ENCODE data around the gene TAL1. TPM values are rescaled to one million over a fixed set of nuclear protein-coding genes. Genes with fewer than 3 reads are reported as not detected.

TAL1 gene
- total and polyA plus RNA-seq, 2 of the 8 experiments (the other 6 are each of a cell fraction or from before 2014, with no cell fraction given) = 0.09 to 0.15 TPM

DNA sequence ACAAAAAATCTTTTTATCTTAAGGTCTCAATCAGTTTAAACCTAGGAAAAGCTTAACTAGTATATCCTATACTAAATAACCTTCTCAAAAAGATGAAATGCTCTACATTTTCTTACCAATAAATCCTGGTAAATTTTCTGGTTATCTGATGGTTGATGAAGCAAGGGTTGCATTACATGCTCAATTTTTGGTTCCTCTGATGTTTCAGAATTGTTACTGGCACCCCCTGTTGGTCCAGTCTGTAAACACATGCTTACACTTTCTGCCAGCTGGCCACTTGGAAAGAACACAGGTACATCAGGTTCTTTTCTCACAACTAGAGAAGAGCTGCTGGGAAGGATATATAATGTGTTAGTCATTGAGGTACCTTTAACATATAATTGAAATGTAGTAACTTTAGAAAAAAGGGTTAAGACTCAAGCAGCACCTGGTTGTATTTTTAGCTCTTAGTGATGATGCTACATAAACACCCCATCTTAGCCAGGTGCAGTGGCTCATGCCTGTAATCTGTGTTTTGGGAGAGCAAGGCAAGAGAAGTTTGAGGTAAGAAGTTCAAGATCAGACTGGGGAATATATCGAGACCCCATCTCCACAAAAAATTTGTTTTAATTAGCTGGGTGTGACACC lies 30.9 kb upstream of the TAL1 start:
- no peak overlapping the region for H2AK5ac ChIP-seq (ENCODE audit: low read depth, low read length)
- peaks cover 0 to 36% (median 19%) of the 10 kb centered on the region in 4 experiments; a peak in 6 of 8 replicates for H3K36me3 ChIP-seq (ENCODE audit: control insufficient read depth in 2 of 4, insufficient read depth in 4 of 4, low read length in 3 of 4)
- no peak overlapping the region for H2BK15ac ChIP-seq (ENCODE audit: low read length)
- no peak overlapping the region for H3K56ac ChIP-seq (replicated peaks; ENCODE audit: insufficient read length, low read depth, low read length)
- H4K91ac ChIP-seq (replicated peaks; ENCODE audit: insufficient read length, low read length) = no peak overlapping the region
- H2BK5ac ChIP-seq (ENCODE audit: low read depth, low read length) = no peak overlapping the region
- no peak overlapping the region for H3K27ac ChIP-seq (ENCODE audit: low read depth, low read length)
- no peak overlapping the region for H2BK20ac ChIP-seq (ENCODE audit: low read length)
- FAIRE-seq = peak; percentile 72
- ChIA-PET POLR2A (ENCODE audit: partially characterized antibody) (interaction anchor here (0.7 to 1.1 kb wide), 5 partner anchors 13 to 84 kb away, joined by 3 to 5 read pairs (median 3); partner anchors contain the start of gene STIL), CTCF (ENCODE audit: partially characterized antibody) (interaction anchor here (0.6 to 7.8 kb wide), 31 partner anchors 12 to 567 kb away, joined by 3 to 176 read pairs (median 4); partner anchors contain the start of gene PDZK1IP1)
- H2BK12ac ChIP-seq (ENCODE audit: low read depth, low read length) = no peak overlapping the region
- H3K9me3 ChIP-seq (ENCODE audit: insufficient read depth in 2 of 2, low read depth in 1 of 2, low read length in 1 of 2) = no peaks in the 10 kb centered on the region
- H3K4me1 ChIP-seq (replicated peaks in 1 of 4; ENCODE audit: control insufficient read depth in 3 of 4, insufficient read depth in 4 of 4, low read length in 3 of 4) = no peaks in the 10 kb centered on the region
- no peaks in the 10 kb centered on the region for H3K79me2 ChIP-seq (ENCODE audit: control insufficient read depth in 1 of 2, insufficient read depth in 2 of 2, low read length in 2 of 2)
- H3K79me1 ChIP-seq (ENCODE audit: low read depth, low read length) = no peaks in the 10 kb centered on the region
- no peak overlapping the region for H3K18ac ChIP-seq (ENCODE audit: extremely low read depth, low read length)
- no peak overlapping the region for H3K4me2 ChIP-seq (ENCODE audit: insufficient read depth in 1 of 2, low read depth in 2 of 2, low read length in 2 of 2)
- H4K5ac ChIP-seq (ENCODE audit: insufficient read length, low read depth, low read length) = no peak overlapping the region
- no peaks in the 10 kb centered on the region for H4K20me1 ChIP-seq (replicated peaks in 1 of 2; ENCODE audit: control insufficient read depth in 1 of 2, insufficient read depth in 2 of 2, low read length in 2 of 2)
- no peak overlapping the region for H3K4ac ChIP-seq (replicated peaks; ENCODE audit: insufficient read length, low read depth, low read length)
- WGBS, 2 experiments (ENCODE audit: extremely low coverage in 1 of 2, insufficient coverage in 1 of 2, insufficient read length in 1 of 2, insufficient replicate concordance in 2 of 2, low coverage in 1 of 2, low lambda C conversion rate in 2 of 2, missing lambda C conversion rate in 1 of 2) = 88% methylated on average over 1 of the region's 1 CpG; no CpG with 5 or more reads in 1 of the 2 experiments
- H3K23ac ChIP-seq (ENCODE audit: insufficient read length) = no peak overlapping the region
- H3K4me3 ChIP-seq (ENCODE audit: extremely low read depth in 1 of 4, insufficient read depth in 2 of 4, low read depth in 3 of 4, low read length in 4 of 4) = no peak overlapping the region
- no peak overlapping the region for H2BK120ac ChIP-seq (replicated peaks; ENCODE audit: low read depth, low read length)
- no peak overlapping the region for H4K8ac ChIP-seq (ENCODE audit: extremely low read depth, insufficient read depth, low read length)
- H3K23me2 ChIP-seq (ENCODE audit: low read depth, low read length) = 0 out of 2 replicates have a peak, but pooled peaks cover 2% of the 10 kb centered on the region
- H3K14ac ChIP-seq (ENCODE audit: insufficient read length) = no peak overlapping the region
- no peak overlapping the region for H3K9ac ChIP-seq (replicated peaks in 1 of 4; ENCODE audit: extremely low read depth in 1 of 4, low read depth in 3 of 4, low read length in 3 of 4)
- no peak overlapping the region for H2AFZ ChIP-seq (ENCODE audit: low read length)
- DNase-seq (ENCODE audit: low read depth in 1 of 2, low spot score in 2 of 2) = peak in 1 of 2 experiments; percentile 73
- no peaks in the 10 kb centered on the region for H3K27me3 ChIP-seq (replicated peaks in 1 of 4; ENCODE audit: control insufficient read depth in 3 of 4, extremely low read depth in 1 of 4, insufficient read depth in 3 of 4, low read length in 3 of 4)
- no peak for TF ChIP-seq SIN3A (conservative IDR thresholded peaks at IDR 0.05 in 1 of 2, IDR thresholded peaks at IDR 0.05 in 1 of 2; ENCODE audit: low read depth in 1 of 2, low read length in 2 of 2)
- TF ChIP-seq SIRT6 (IDR thresholded peaks at IDR 0.05; ENCODE audit: low read length) = no peak
- no peak for TF ChIP-seq GTF2F1 (IDR thresholded peaks at IDR 0.05; ENCODE audit: borderline replicate concordance, low read depth, low read length)
- TF ChIP-seq, protein P1, sequence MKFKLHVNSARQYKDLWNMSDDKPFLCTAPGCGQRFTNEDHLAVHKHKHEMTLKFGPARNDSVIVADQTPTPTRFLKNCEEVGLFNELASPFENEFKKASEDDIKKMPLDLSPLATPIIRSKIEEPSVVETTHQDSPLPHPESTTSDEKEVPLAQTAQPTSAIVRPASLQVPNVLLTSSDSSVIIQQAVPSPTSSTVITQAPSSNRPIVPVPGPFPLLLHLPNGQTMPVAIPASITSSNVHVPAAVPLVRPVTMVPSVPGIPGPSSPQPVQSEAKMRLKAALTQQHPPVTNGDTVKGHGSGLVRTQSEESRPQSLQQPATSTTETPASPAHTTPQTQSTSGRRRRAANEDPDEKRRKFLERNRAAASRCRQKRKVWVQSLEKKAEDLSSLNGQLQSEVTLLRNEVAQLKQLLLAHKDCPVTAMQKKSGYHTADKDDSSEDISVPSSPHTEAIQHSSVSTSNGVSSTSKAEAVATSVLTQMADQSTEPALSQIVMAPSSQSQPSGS (IDR thresholded peaks at IDR 0.05; ENCODE audit: low read length) = no peak

All from H1 (cell line).